CD4-positive, alpha-beta T cell (primary cell): Measurements from ENCODE around the gene RXRG. TPM values are rescaled to one million over a fixed set of nuclear protein-coding genes. Genes with fewer than 3 reads are reported as not detected.

ENCODE experiments used
- ATAC-seq: fragments of 200-7000 bp; cut with Tn5 transposase; one replicate; pipeline ENCODE4 v1.10.0; 2022; ENCODE audit warnings: mild to moderate bottlenecking; ENCODE audit not compliant: poor library complexity
- CTCF ChIA-PET: fragments of 350-600 bp; sonication (Branson Sonifier 250); formaldehyde crosslinking; loops from one replicate; lab custom pipeline; 2021; ENCODE audit warnings: antibody characterized with exemption, inconsistent platforms; lab: Charles Lee
- POLR2A ChIA-PET: fragments of 350-600 bp; sonication (Branson Sonifier 250); formaldehyde crosslinking; loops from one replicate; lab custom pipeline; 2021; ENCODE audit warnings: antibody characterized with exemption, inconsistent platforms; lab: Charles Lee
- DNase-seq, 14 experiments: peaks; one replicate each; pipeline ENCODE4 v3.0.0-alpha.2; 2013 to 2020; ENCODE audit warnings: mixed read lengths in 2 of 14
- H3K27ac ChIP-seq, 2 donors: one replicate each; pipeline versions ENCODE4 v1.5.1 to v1.7.0; 2013; ENCODE audit warnings: low read length in 2 of 2, low read depth in 1 of 2, mild to moderate bottlenecking in 1 of 2
- H3K27me3 ChIP-seq, 2 experiments: 1 replicate in 1 of 2; 2 replicates in 1 of 2; pipeline versions ENCODE4 v1.6.1 to v1.7.0; 2013; ENCODE audit warnings: low read length in 2 of 2, control low read depth in 1 of 2, mild to moderate bottlenecking in 1 of 2, moderate library complexity in 1 of 2; ENCODE audit not compliant: insufficient read depth in 2 of 2, control insufficient read depth in 1 of 2
- H3K36me3 ChIP-seq: one replicate; pipeline ENCODE4 v1.6.1; 2013; ENCODE audit warnings: low read length, control low read depth; ENCODE audit not compliant: insufficient read depth
- H3K4me1 ChIP-seq: one replicate; pipeline ENCODE4 v1.6.1; 2013; ENCODE audit warnings: low read length, control low read depth; ENCODE audit not compliant: insufficient read depth
- H3K4me3 ChIP-seq: one replicate; pipeline ENCODE4 v1.5.1; 2013; ENCODE audit warnings: mild to moderate bottlenecking, low read length, moderate library complexity
- H3K9me3 ChIP-seq, 2 experiments: 1 replicate in 1 of 2; 2 replicates in 1 of 2; pipeline versions ENCODE4 v1.6.1 to v1.7.0; 2013; ENCODE audit warnings: low read length in 2 of 2, mild to moderate bottlenecking in 2 of 2, control low read depth in 1 of 2, moderate library complexity in 1 of 2; ENCODE audit not compliant: control insufficient read depth in 1 of 2, insufficient read depth in 1 of 2
- H3K27ac Mint-ChIP-seq: one replicate; pipeline ENCODE4 v1.8.0; 2020; ENCODE audit warnings: mixed read lengths
- H3K27me3 Mint-ChIP-seq: one replicate; pipeline ENCODE4 v1.8.0; 2021; ENCODE audit warnings: mixed read lengths
- H3K36me3 Mint-ChIP-seq: one replicate; pipeline ENCODE4 v1.8.0; 2021; ENCODE audit warnings: low read depth, mixed read lengths
- H3K4me1 Mint-ChIP-seq: one replicate; pipeline ENCODE4 v1.8.0; 2021; ENCODE audit warnings: low read depth, mixed read lengths
- H3K4me3 Mint-ChIP-seq: one replicate; pipeline ENCODE4 v1.8.0; 2020; ENCODE audit warnings: mild to moderate bottlenecking, mixed read lengths
- H3K9me3 Mint-ChIP-seq: one replicate; pipeline ENCODE4 v1.8.0; 2020; ENCODE audit warnings: mixed read lengths
- intact Hi-C, 2 experiments: fragments of 100-400 bp; cut with DNase I in 1 of 2; cut with micrococcal nuclease in 1 of 2; formaldehyde crosslinking; loops; one replicate each; pipeline versions ENCODE4 v1.15.1 to v1.9.0; 2023 to 2025; cut with DNase I, micrococcal nuclease
- total RNA-seq, 174 experiments: library from RNA in 2 of 174; stranded (reverse) in 2 of 174; gene quantifications; one replicate each; pipeline ENCODE4 v1.2.3 and lab custom pipeline; 2021 to 2026
- TF ChIP-seq, protein P1 (sequence below): fragments of 200-600 bp; IDR thresholded peaks from one replicate; pipeline ENCODE4 v1.8.0; 2022; ENCODE audit warnings: antibody characterized with exemption, mild to moderate bottlenecking

RXRG gene
- total RNA-seq, 2 experiments from 2014 or later = not detected

DNA sequence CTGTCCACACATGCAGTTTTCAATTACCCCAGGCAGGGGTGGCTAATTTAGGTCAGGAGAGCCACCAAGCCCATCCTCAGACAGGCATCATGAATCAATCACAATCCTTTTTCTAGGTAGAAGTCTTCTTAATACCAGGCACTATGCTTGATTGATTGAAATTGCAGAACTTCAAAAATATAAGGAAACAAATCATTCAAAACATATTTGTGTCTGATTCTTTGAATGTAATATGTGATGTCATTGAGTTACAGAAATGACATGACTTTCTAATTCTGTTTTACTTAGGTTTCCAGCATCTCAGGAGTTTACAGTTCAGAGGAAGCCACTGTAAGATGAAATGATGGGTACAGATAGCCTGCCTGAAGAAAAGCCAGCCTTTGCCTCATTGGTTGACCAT is 26.7 kb downstream of the RXRG start:
- no peak overlapping the region for H3K27ac Mint-ChIP-seq
- no peaks in the 10 kb centered on the region for H3K9me3 Mint-ChIP-seq
- H3K4me3 Mint-ChIP-seq = no peak overlapping the region
- POLR2A ChIA-PET = no interaction called here
- intact Hi-C loops = no loop called here
- TF ChIP-seq, protein P1, sequence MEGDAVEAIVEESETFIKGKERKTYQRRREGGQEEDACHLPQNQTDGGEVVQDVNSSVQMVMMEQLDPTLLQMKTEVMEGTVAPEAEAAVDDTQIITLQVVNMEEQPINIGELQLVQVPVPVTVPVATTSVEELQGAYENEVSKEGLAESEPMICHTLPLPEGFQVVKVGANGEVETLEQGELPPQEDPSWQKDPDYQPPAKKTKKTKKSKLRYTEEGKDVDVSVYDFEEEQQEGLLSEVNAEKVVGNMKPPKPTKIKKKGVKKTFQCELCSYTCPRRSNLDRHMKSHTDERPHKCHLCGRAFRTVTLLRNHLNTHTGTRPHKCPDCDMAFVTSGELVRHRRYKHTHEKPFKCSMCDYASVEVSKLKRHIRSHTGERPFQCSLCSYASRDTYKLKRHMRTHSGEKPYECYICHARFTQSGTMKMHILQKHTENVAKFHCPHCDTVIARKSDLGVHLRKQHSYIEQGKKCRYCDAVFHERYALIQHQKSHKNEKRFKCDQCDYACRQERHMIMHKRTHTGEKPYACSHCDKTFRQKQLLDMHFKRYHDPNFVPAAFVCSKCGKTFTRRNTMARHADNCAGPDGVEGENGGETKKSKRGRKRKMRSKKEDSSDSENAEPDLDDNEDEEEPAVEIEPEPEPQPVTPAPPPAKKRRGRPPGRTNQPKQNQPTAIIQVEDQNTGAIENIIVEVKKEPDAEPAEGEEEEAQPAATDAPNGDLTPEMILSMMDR = no peak
- H3K27me3 Mint-ChIP-seq = peaks cover 44% of the 10 kb centered on the region
- no peaks in the 10 kb centered on the region for H3K9me3 ChIP-seq
- ATAC-seq = no peak
- no peaks in the 10 kb centered on the region for H3K4me1 Mint-ChIP-seq
- peaks cover 5% of the 10 kb centered on the region for H3K4me1 ChIP-seq
- no peaks in the 10 kb centered on the region for H3K36me3 ChIP-seq
- H3K27me3 ChIP-seq = peaks cover 15 to 18% of the 10 kb centered on the region in 2 experiments
- CTCF ChIA-PET = no interaction called here
- H3K4me3 ChIP-seq = no peak overlapping the region
- no peak overlapping the region for H3K27ac ChIP-seq
- no peak for DNase-seq
- no peaks in the 10 kb centered on the region for H3K36me3 Mint-ChIP-seq

DNA sequence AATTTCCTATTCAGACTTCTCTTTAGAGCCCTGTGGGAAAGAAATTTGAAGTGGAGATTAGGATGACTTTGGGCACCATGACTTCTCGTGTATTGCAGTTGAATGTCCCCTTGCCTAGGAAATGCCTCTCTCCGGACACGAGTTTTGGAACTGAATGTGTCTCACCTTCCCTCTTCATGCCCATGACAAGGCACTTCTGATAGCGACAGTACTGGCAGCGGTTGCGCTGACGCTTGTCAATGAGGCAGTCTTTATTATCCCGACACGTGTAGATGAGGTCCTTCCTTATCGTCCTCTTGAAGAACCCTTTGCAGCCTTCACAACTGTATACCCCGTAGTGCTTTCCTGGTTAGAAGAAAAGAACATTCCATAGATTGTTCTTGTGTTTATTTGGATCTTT is 28.1 kb downstream of the RXRG start:
- H3K4me3 ChIP-seq = no peak overlapping the region
- no peaks in the 10 kb centered on the region for H3K4me1 ChIP-seq
- no peak for ATAC-seq
- Mint-ChIP-seq H3K27me3 (peaks cover 47% of the 10 kb centered on the region), H3K4me3 (no peak overlapping the region), H3K27ac (no peak overlapping the region), H3K4me1 (no peaks in the 10 kb centered on the region), H3K9me3 (no peaks in the 10 kb centered on the region), H3K36me3 (no peaks in the 10 kb centered on the region)
- H3K27me3 ChIP-seq = peaks cover 16 to 20% of the 10 kb centered on the region in 2 experiments
- intact Hi-C loops = no loop called here
- no peaks in the 10 kb centered on the region for H3K9me3 ChIP-seq
- ChIA-PET POLR2A (no interaction called here), CTCF (no interaction called here)
- H3K27ac ChIP-seq = no peak overlapping the region
- no peaks in the 10 kb centered on the region for H3K36me3 ChIP-seq
- TF ChIP-seq, protein P1 = no peak
- DNase-seq = no peak

DNA sequence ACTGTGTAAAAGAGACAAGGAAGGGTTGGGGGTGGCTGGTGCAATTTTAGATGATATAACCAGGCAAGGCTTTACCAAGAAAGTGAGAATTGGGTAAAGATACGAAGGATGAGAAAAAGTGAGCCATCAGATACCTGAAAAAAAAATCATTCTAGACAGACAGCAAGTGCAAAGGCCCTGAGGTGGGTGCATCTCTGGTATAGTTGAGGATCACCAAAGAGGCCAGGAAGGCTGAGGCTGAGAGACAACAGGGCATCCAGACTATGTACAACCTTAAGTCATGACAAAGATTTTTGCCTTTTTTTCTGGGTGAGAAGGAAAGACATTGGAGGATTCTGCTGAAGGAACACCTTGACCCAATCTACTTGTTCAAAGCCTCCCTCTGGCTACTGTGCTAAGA is 29.9 kb downstream of the RXRG start:
- CTCF ChIA-PET = no interaction called here
- DNase-seq = no peak
- Histone ChIP-seq H3K9me3 (no peaks in the 10 kb centered on the region), H3K4me1 (no peaks in the 10 kb centered on the region), H3K27me3 (peaks cover 21 to 38% of the 10 kb centered on the region in 2 experiments), H3K36me3 (no peaks in the 10 kb centered on the region), H3K4me3 (no peak overlapping the region), H3K27ac (no peak overlapping the region)
- intact Hi-C loops = no loop called here
- ATAC-seq = no peak
- peaks cover 48% of the 10 kb centered on the region for H3K27me3 Mint-ChIP-seq
- H3K4me3 Mint-ChIP-seq = no peak overlapping the region
- POLR2A ChIA-PET = no interaction called here
- no peaks in the 10 kb centered on the region for H3K9me3 Mint-ChIP-seq
- H3K27ac Mint-ChIP-seq = no peak overlapping the region
- no peaks in the 10 kb centered on the region for H3K36me3 Mint-ChIP-seq
- TF ChIP-seq, protein P1 = no peak
- no peaks in the 10 kb centered on the region for H3K4me1 Mint-ChIP-seq
